ENCODE results near the gene VPS11.

Gene VPS11

DNA sequence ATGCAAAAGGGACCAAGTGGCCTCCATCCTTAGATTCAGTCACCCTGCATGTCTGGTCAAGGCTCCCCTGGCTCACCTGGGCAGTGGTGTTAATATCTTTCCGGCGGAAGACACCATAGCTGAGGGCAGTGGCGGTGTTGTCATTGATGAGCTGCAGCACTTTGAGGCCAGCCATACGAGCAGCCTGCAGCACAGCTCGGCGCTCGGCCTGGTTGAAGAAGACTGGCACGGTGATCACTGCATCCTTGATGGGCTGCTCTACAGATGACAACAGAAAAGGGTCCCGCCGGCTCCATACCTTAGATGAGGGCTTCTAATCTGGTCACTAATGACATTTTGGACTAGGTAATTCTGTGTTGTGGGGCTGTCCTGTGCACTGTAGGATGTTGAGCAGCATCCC, 13.2 kb upstream of the VPS11 start:
- TF ChIP-seq, protein P1, sequence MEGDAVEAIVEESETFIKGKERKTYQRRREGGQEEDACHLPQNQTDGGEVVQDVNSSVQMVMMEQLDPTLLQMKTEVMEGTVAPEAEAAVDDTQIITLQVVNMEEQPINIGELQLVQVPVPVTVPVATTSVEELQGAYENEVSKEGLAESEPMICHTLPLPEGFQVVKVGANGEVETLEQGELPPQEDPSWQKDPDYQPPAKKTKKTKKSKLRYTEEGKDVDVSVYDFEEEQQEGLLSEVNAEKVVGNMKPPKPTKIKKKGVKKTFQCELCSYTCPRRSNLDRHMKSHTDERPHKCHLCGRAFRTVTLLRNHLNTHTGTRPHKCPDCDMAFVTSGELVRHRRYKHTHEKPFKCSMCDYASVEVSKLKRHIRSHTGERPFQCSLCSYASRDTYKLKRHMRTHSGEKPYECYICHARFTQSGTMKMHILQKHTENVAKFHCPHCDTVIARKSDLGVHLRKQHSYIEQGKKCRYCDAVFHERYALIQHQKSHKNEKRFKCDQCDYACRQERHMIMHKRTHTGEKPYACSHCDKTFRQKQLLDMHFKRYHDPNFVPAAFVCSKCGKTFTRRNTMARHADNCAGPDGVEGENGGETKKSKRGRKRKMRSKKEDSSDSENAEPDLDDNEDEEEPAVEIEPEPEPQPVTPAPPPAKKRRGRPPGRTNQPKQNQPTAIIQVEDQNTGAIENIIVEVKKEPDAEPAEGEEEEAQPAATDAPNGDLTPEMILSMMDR (IDR thresholded peaks at IDR 0.05), result no peak

- TF ChIP-seq, protein P1 (IDR thresholded peaks at IDR 0.05), result peak; percentile 22; the same call in 1 of the 2 replicates
These were observed 11.7 kb upstream of the VPS11 start for GRCh38 chr11:119055901-119056300.

GRCh38 chr11:119056421-119056999, 11.1 kb upstream of the VPS11 start:
- TF ChIP-seq, protein P1 (IDR thresholded peaks at IDR 0.05), result no peak; the same call in 1 of the 2 replicates

- TF ChIP-seq, protein P1 (IDR thresholded peaks at IDR 0.05), result no peak; the same call in 1 of the 2 replicates
These were observed 10.4 kb upstream of the VPS11 start, which contains the start of gene HYOU1 for GRCh38 chr11:119057000-119057769. Gene HYOU1, minus strand, starts transcription at chr11:119057205. Its CDS starts 1,045 bp downstream, at chr11:119056160.

DNA sequence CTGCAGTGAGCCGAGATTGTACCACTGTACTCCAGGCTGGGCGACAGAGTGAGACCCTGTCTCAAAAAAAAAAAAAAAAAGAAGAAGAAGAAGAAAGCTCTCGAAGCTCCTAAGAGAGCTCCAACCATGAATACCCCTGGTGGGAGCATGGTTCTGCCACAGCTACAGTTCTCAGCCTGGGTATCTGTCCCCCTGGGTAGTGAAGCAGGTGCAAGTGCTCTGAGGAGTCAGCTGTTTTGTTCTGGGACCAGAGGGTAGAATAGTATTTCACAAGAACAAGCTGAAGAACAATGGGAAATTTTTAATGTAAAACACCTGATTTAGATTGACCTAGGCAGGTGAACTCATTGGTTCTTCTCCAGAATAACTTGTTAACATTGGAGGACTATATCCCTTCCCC, 6.4 kb upstream of the VPS11 start:
- TF ChIP-seq, protein P1 (IDR thresholded peaks at IDR 0.05), result no peak

DNA sequence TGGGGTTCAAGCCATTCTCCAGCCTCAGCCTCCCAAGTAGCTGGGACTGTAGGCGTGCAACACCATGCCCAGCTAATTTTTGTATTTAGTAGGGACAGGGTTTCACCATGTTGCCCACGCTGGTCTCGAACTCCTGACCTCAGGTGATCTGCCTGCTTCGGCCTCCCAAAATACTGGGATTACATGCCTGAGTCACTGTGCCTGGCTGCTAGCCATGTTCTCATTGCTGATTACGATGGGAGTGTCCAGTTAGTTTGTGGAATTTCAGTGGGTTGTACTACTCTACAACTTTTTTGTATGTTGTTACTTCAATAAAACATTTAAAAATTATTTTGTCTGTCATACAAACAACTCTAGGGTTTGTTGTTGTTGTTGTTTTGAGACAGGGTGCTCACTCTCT, 4.8 kb upstream of the VPS11 start:
- TF ChIP-seq, protein P1 (IDR thresholded peaks at IDR 0.05), result no peak

DNA sequence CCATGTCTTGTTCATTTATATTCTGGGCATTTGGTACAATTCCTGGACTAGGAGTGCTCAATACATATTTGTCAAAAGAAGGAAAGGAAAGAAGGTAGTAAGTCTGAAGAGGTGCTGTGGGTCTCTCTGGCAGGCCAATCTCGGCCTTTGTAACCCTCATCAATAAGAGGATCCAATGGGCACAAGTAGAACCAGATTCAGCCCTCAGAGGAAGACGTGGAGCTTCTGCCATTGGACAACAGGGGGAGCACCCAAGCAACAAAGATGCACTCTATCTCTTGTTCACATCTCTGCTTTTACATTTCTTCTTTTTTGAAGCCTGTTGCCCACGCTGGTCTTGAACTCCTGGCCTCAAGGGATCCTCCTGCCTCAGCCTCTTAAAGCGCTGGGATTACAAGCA, 2.2 kb upstream of the VPS11 start:
- TF ChIP-seq, protein P1 (IDR thresholded peaks at IDR 0.05), result peak; percentile 30; the same call in 1 of the 2 replicates
